GM23248 (cell line): Measurements from ENCODE around the gene ZNHIT6.

Source experiments
- EZH2 ChIP-seq: fragments of 200-600 bp; sonication (generic); IDR thresholded peaks from 2 replicates; pipeline ENCODE4 v1.6.1; 2018; ENCODE audit warnings: antibody characterized with exemption, mild to moderate bottlenecking; ENCODE audit not compliant: insufficient read depth, poor library complexity, severe bottlenecking
- EZH2phosphoT487 ChIP-seq: fragments of 200-600 bp; sonication (generic); IDR thresholded peaks from 2 replicates; pipeline ENCODE4 v1.6.1; 2018; ENCODE audit warnings: antibody characterized with exemption, moderate library complexity, mild to moderate bottlenecking, low read depth; ENCODE audit not compliant: insufficient read depth

DNA sequence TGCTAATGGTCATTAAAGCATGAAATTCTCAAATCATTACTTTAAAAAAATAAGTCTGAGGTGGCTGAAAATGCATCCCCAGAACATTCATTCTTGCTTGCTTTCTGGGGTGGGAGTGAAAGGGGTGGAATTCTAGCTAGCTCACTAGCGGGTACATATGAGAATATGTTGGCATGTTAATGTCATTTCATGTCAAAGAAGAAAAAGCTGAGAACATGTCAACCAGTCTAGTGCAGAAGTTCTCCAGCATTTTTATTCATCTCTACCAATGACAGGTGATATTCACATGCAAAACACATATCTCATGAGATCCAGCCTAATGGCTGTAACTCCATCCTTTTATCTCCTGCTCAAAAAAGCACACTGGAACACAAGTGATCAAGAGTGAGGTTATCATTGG is 49.1 kb downstream of the ZNHIT6 start:
- TF ChIP-seq EZH2 (no peak), EZH2phosphoT487 (no peak)
